GM12801 (cell line): ENCODE measurements around the gene MIOS.

Experiments used
- CTCF ChIP-seq: IDR thresholded peaks from one replicate; pipeline ENCODE4 v1.5.1; 2011; ENCODE audit warnings: control low read depth; ENCODE audit not compliant: insufficient read length; ENCODE audit errors: extremely low read depth

The MIOS gene

GRCh38 chr7:7612519-7612918 is 45.8 kb downstream of the MIOS start:
- no peak for TF ChIP-seq CTCF

GRCh38 chr7:7613210-7613609 is 46.5 kb downstream of the MIOS start:
- no peak for TF ChIP-seq CTCF

GRCh38 chr7:7614018-7614741 is 47.5 kb downstream of the MIOS start:
- TF ChIP-seq CTCF, result no peak

GRCh38 chr7:7617550-7617949 is 50.9 kb downstream of the MIOS start:
- no peak for TF ChIP-seq CTCF

- no peak for TF ChIP-seq CTCF
These were observed 51.7 kb downstream of the MIOS start for GRCh38 chr7:7618410-7618809.

- TF ChIP-seq CTCF, result no peak
These were observed 53.6 kb downstream of the MIOS start for GRCh38 chr7:7620236-7620635.

- no peak for TF ChIP-seq CTCF
These were observed 54.0 kb downstream of the MIOS start for GRCh38 chr7:7620644-7621210.

- no peak for TF ChIP-seq CTCF
These were observed 61.8 kb downstream of the MIOS start for GRCh38 chr7:7628476-7628875.
